ENCODE measurements around the gene PLEKHA8. TPM values are rescaled to one million over a fixed set of nuclear protein-coding genes. Genes with fewer than 3 reads are reported as not detected.

PLEKHA8 gene
- total RNA-seq, 1 donor from 2014 or later, result 8.8 TPM

- no peak for TF ChIP-seq CTCF (IDR thresholded peaks at IDR 0.05)
- no peaks in the 10 kb centered on the region for H3K27me3 ChIP-seq (ENCODE audit: low read depth)
- ATAC-seq, result no peak
- intact Hi-C loops (cut with DNase I), result no loop called here
- no peak overlapping the region for H3K27ac ChIP-seq
- no peaks in the 10 kb centered on the region for H3K9me3 ChIP-seq
- no peak overlapping the region for H3K4me3 ChIP-seq
- H3K36me3 ChIP-seq, result no peaks in the 10 kb centered on the region
- no peaks in the 10 kb centered on the region for H3K4me1 ChIP-seq
- no peak for DNase-seq
Observed at GRCh38 chr7:30038196-30038980, 10.2 kb downstream of the PLEKHA8 start.

GRCh38 chr7:30040938-30041337, 12.7 kb downstream of the PLEKHA8 start:
- no peaks in the 10 kb centered on the region for H3K9me3 ChIP-seq
- peaks cover 4% of the 10 kb centered on the region for H3K36me3 ChIP-seq
- intact Hi-C loops (cut with DNase I), result no loop called here
- H3K27ac ChIP-seq, result no peak overlapping the region
- no peak for ATAC-seq
- no peak for TF ChIP-seq CTCF (IDR thresholded peaks at IDR 0.05)
- H3K27me3 ChIP-seq (ENCODE audit: low read depth), result no peaks in the 10 kb centered on the region
- H3K4me3 ChIP-seq, result no peak overlapping the region
- DNase-seq, result no peak
- H3K4me1 ChIP-seq, result no peaks in the 10 kb centered on the region

- intact Hi-C loops (cut with DNase I), result no loop called here
- H3K9me3 ChIP-seq, result no peaks in the 10 kb centered on the region
- H3K27me3 ChIP-seq (ENCODE audit: low read depth), result no peaks in the 10 kb centered on the region
- no peak overlapping the region for H3K27ac ChIP-seq
- H3K4me1 ChIP-seq, result no peaks in the 10 kb centered on the region
- no peak for TF ChIP-seq CTCF (IDR thresholded peaks at IDR 0.05)
- H3K4me3 ChIP-seq, result no peak overlapping the region
- peaks cover 12% of the 10 kb centered on the region for H3K36me3 ChIP-seq
- ATAC-seq (no peak), DNase-seq (no peak)
Observed at GRCh38 chr7:30041526-30042269, 13.5 kb downstream of the PLEKHA8 start.

GRCh38 chr7:30046127-30046770, 18.0 kb downstream of the PLEKHA8 start:
- no peaks in the 10 kb centered on the region for H3K4me1 ChIP-seq
- no peak overlapping the region for H3K4me3 ChIP-seq
- H3K27me3 ChIP-seq (ENCODE audit: low read depth), result no peaks in the 10 kb centered on the region
- no peak overlapping the region for H3K27ac ChIP-seq
- no peak for ATAC-seq
- TF ChIP-seq CTCF (IDR thresholded peaks at IDR 0.05), result no peak
- peaks cover 39% of the 10 kb centered on the region for H3K36me3 ChIP-seq
- no peaks in the 10 kb centered on the region for H3K9me3 ChIP-seq
- no peak for DNase-seq
- intact Hi-C loops (cut with DNase I), result no loop called here

- intact Hi-C loops (cut with DNase I), result no loop called here
- no peak overlapping the region for H3K4me3 ChIP-seq
- DNase-seq (no peak), ATAC-seq (no peak)
- peaks cover 41% of the 10 kb centered on the region for H3K36me3 ChIP-seq
- H3K27ac ChIP-seq, result no peak overlapping the region
- no peaks in the 10 kb centered on the region for H3K4me1 ChIP-seq
- TF ChIP-seq CTCF (IDR thresholded peaks at IDR 0.05), result no peak
- no peaks in the 10 kb centered on the region for H3K9me3 ChIP-seq
- H3K27me3 ChIP-seq (ENCODE audit: low read depth), result no peaks in the 10 kb centered on the region
Observed at GRCh38 chr7:30047124-30047523, 18.9 kb downstream of the PLEKHA8 start.

Measured in lower lobe of right lung (tissue), 2 donors.